ENCODE measurements around the gene MAML2.
A peak's percentile ranks its signal among the peaks of the same experiment; 100 is the strongest.

The MAML2 gene

DNA sequence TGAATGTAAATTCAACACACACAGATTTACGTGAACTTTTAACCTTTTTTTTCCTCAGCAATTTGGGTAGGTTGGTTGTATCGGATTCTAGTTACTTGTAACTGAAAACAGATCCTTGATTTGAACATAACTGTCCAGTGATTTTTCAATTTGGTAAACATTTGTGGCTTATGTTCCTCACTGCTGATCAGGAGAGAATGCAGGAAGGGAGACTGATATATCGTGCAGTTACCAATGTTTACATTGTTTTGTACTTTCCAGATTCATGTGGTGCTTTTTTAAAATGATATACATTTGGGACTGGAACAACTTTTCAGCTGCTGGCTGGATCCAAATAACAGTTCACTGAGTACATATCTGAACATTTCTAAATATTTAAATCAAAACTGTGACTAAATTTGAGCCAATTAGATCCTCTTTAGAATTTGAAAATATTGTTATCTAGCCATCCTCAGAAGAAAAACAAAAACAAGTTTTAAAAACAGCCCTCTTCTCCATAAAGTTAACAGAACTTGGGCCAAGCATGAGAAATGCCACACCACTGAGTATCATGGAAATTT is 334.8 kb downstream of the MAML2 start:
- Histone ChIP-seq H3K4me3 (ENCODE audit: low read length) (no peak overlapping the region), H3K27me3 (ENCODE audit: insufficient read depth, low read length) (no peaks in the 10 kb centered on the region), H3K27ac (ENCODE audit: low read depth, low read length) (no peak overlapping the region), H3K36me3 (ENCODE audit: insufficient read depth, low read length) (no peaks in the 10 kb centered on the region), H3K9ac (ENCODE audit: low read depth, low read length) (no peak overlapping the region), H3K9me3 (ENCODE audit: insufficient read depth, low read depth, low read length) (no peaks in the 10 kb centered on the region), H3K4me1 (ENCODE audit: insufficient read depth, low read length) (peaks cover 19% of the 10 kb centered on the region)
- WGBS = 86% methylated on average over 3 of the region's 3 CpGs

GRCh38 chr11:96006037-96006436 is 337.0 kb downstream of the MAML2 start:
- Histone ChIP-seq H3K9ac (ENCODE audit: low read depth, low read length) (no peak overlapping the region), H3K27ac (ENCODE audit: low read depth, low read length) (no peak overlapping the region), H3K27me3 (ENCODE audit: insufficient read depth, low read length) (no peaks in the 10 kb centered on the region), H3K9me3 (ENCODE audit: insufficient read depth, low read depth, low read length) (no peaks in the 10 kb centered on the region), H3K36me3 (ENCODE audit: insufficient read depth, low read length) (no peaks in the 10 kb centered on the region), H3K4me1 (ENCODE audit: insufficient read depth, low read length) (0 out of 2 replicates have a peak, but pooled peaks cover 3% of the 10 kb centered on the region), H3K4me3 (ENCODE audit: low read length) (no peak overlapping the region)

- no peaks in the 10 kb centered on the region for H3K36me3 ChIP-seq (ENCODE audit: insufficient read depth, low read length)
- H3K9me3 ChIP-seq (ENCODE audit: insufficient read depth, low read depth, low read length) = no peaks in the 10 kb centered on the region
- WGBS = 100% methylated on average over 1 of the region's 1 CpG
- no peak overlapping the region for H3K27ac ChIP-seq (ENCODE audit: low read depth, low read length)
- peaks cover 7% of the 10 kb centered on the region for H3K4me1 ChIP-seq (ENCODE audit: insufficient read depth, low read length)
- H3K9ac ChIP-seq (ENCODE audit: low read depth, low read length) = no peak overlapping the region
- H3K4me3 ChIP-seq (ENCODE audit: low read length) = no peak overlapping the region
- H3K27me3 ChIP-seq (ENCODE audit: insufficient read depth, low read length) = no peaks in the 10 kb centered on the region
These were observed 338.1 kb downstream of the MAML2 start for GRCh38 chr11:96004862-96005261.

DNA sequence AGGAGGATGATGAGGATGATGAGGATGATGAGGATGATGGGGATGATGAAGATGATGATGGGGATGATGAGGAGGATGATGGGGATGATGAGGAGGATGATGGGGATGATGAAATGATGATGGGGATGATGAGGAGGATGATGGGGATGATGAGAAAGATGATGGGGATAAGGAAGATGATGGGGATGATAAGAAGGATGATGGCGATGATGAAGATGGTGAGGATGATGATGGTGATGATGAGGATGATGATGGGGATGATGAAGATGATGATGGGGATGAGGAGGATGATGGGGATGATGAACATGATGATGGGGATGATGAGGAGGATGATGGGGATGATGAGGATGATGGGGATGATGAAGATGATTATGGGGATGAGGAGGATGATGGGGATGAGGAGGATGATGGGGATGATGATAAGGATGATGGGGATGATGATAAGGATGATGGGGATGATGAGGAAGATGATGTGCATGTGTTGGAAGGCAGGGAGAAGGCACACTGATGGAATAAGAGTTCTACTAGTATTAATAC is 340.2 kb downstream of the MAML2 start:
- H3K4me1 ChIP-seq (ENCODE audit: insufficient read depth, low read length) = peaks cover 12% of the 10 kb centered on the region
- no peaks in the 10 kb centered on the region for H3K36me3 ChIP-seq (ENCODE audit: insufficient read depth, low read length)
- no peaks in the 10 kb centered on the region for H3K9me3 ChIP-seq (ENCODE audit: insufficient read depth, low read depth, low read length)
- H3K27me3 ChIP-seq (ENCODE audit: insufficient read depth, low read length) = no peaks in the 10 kb centered on the region
- H3K27ac ChIP-seq (ENCODE audit: low read depth, low read length) = no peak overlapping the region
- H3K9ac ChIP-seq (ENCODE audit: low read depth, low read length) = no peak overlapping the region
- H3K4me3 ChIP-seq (ENCODE audit: low read length) = no peak overlapping the region
- 92% methylated on average over 1 of the region's 1 CpG for WGBS

GRCh38 chr11:96002339-96002738 is 340.7 kb downstream of the MAML2 start:
- no peaks in the 10 kb centered on the region for H3K36me3 ChIP-seq (ENCODE audit: insufficient read depth, low read length)
- H3K9me3 ChIP-seq (ENCODE audit: insufficient read depth, low read depth, low read length) = no peaks in the 10 kb centered on the region
- WGBS = 88% methylated on average over 2 of the region's 2 CpGs
- H3K4me3 ChIP-seq (ENCODE audit: low read length) = no peak overlapping the region
- peaks cover 12% of the 10 kb centered on the region for H3K4me1 ChIP-seq (ENCODE audit: insufficient read depth, low read length)
- no peak overlapping the region for H3K27ac ChIP-seq (ENCODE audit: low read depth, low read length)
- H3K9ac ChIP-seq (ENCODE audit: low read depth, low read length) = no peak overlapping the region
- no peaks in the 10 kb centered on the region for H3K27me3 ChIP-seq (ENCODE audit: insufficient read depth, low read length)

DNA sequence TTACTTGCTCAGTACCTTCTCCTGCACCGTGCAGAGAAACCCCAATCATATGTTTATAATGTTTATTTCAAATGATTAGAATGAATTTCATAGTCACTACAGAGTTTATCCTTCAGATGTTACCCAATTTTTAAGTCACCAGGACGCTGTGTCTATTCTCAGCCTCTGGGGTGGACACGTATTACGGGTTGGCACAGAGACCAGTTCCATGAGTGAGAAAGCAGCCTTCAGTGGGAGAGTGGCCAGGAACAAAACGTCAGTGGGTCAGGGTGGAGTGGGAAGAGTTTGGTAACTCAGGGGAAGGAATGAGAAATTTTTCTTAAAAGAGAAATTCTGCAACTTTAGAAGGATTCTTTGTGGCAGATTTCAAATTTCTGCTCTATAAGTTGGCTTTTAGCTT is 342.0 kb downstream of the MAML2 start:
- H3K36me3 ChIP-seq (ENCODE audit: insufficient read depth, low read length) = no peaks in the 10 kb centered on the region
- peaks cover 12% of the 10 kb centered on the region for H3K4me1 ChIP-seq (ENCODE audit: insufficient read depth, low read length)
- WGBS = 94% methylated on average over 4 of the region's 5 CpGs
- H3K9ac ChIP-seq (ENCODE audit: low read depth, low read length) = no peak overlapping the region
- no peak overlapping the region for H3K4me3 ChIP-seq (ENCODE audit: low read length)
- H3K27ac ChIP-seq (ENCODE audit: low read depth, low read length) = no peak overlapping the region
- H3K27me3 ChIP-seq (ENCODE audit: insufficient read depth, low read length) = no peaks in the 10 kb centered on the region
- H3K9me3 ChIP-seq (ENCODE audit: insufficient read depth, low read depth, low read length) = no peaks in the 10 kb centered on the region

GRCh38 chr11:95999711-96000406 is 343.1 kb downstream of the MAML2 start:
- Histone ChIP-seq H3K27ac (ENCODE audit: low read depth, low read length) (no peak overlapping the region), H3K36me3 (ENCODE audit: insufficient read depth, low read length) (no peaks in the 10 kb centered on the region), H3K9ac (ENCODE audit: low read depth, low read length) (peak overlapping the region; percentile 32; the same call in 1 of the 2 replicates), H3K9me3 (ENCODE audit: insufficient read depth, low read depth, low read length) (no peaks in the 10 kb centered on the region), H3K4me3 (ENCODE audit: low read length) (no peak overlapping the region), H3K27me3 (ENCODE audit: insufficient read depth, low read length) (no peaks in the 10 kb centered on the region), H3K4me1 (ENCODE audit: insufficient read depth, low read length) (peaks cover 12% of the 10 kb centered on the region)
- 82% methylated on average over 8 of the region's 8 CpGs for WGBS

GRCh38 chr11:95996621-95997235 is 346.3 kb downstream of the MAML2 start:
- H3K4me3 ChIP-seq (ENCODE audit: low read length) = no peak overlapping the region
- WGBS = 96% methylated on average over 4 of the region's 4 CpGs
- H3K4me1 ChIP-seq (ENCODE audit: insufficient read depth, low read length) = peaks cover 15% of the 10 kb centered on the region
- H3K27me3 ChIP-seq (ENCODE audit: insufficient read depth, low read length) = no peaks in the 10 kb centered on the region
- no peaks in the 10 kb centered on the region for H3K36me3 ChIP-seq (ENCODE audit: insufficient read depth, low read length)
- H3K27ac ChIP-seq (ENCODE audit: low read depth, low read length) = no peak overlapping the region
- H3K9ac ChIP-seq (ENCODE audit: low read depth, low read length) = no peak overlapping the region
- no peaks in the 10 kb centered on the region for H3K9me3 ChIP-seq (ENCODE audit: insufficient read depth, low read depth, low read length)

- no peak overlapping the region for H3K4me3 ChIP-seq (ENCODE audit: low read length)
- H3K36me3 ChIP-seq (ENCODE audit: insufficient read depth, low read length) = no peaks in the 10 kb centered on the region
- WGBS = 80% methylated on average over 4 of the region's 4 CpGs
- no peak overlapping the region for H3K27ac ChIP-seq (ENCODE audit: low read depth, low read length)
- H3K9me3 ChIP-seq (ENCODE audit: insufficient read depth, low read depth, low read length) = no peaks in the 10 kb centered on the region
- no peaks in the 10 kb centered on the region for H3K27me3 ChIP-seq (ENCODE audit: insufficient read depth, low read length)
- H3K4me1 ChIP-seq (ENCODE audit: insufficient read depth, low read length) = peaks cover 26% of the 10 kb centered on the region
- H3K9ac ChIP-seq (ENCODE audit: low read depth, low read length) = no peak overlapping the region
These were observed 348.7 kb downstream of the MAML2 start for GRCh38 chr11:95994329-95994728.

DNA sequence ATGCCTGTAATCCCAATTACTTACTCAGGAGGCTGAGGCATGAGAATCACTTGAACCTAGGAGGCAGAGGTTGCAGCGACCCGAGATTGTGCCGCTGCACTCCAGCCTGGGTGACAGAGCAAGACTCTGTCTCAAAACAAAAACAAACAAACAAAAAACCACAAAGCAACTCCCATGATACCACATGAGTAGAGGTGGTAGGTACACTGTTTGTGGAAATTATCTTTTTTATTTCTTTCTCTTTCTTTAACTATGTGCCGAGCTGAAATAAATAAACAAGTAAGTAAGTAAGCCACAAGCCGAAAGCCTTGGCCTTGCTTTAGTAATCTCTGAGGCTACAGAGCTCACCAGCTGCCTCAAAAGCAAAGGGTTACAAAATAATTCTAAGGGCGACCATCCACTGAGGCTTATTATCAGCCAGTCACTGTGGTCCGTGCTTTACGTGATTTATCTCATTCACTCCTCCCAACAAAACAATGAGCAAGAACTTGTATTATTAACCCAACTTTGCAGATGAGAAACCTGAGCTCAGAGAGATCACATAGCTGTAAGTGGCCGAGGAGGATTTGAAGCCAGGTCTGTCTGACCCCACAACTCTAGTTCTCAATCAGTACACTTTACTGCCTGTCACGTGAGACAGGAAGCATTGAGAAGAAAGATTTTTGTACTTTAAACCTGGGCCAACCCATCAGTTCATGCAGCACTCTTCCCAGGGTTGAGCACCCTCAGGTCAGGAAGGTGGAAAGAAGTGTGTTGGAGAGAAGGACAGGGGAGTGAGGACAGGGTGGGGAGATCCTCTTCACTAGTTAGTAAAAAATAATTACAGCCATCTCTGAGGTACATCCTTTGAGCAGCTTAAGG is 349.3 kb downstream of the MAML2 start:
- H3K9ac ChIP-seq (ENCODE audit: low read depth, low read length) = no peak overlapping the region
- H3K4me3 ChIP-seq (ENCODE audit: low read length) = no peak overlapping the region
- H3K9me3 ChIP-seq (ENCODE audit: insufficient read depth, low read depth, low read length) = no peaks in the 10 kb centered on the region
- H3K27me3 ChIP-seq (ENCODE audit: insufficient read depth, low read length) = no peaks in the 10 kb centered on the region
- 89% methylated on average over 10 of the region's 10 CpGs for WGBS
- no peak overlapping the region for H3K27ac ChIP-seq (ENCODE audit: low read depth, low read length)
- no peaks in the 10 kb centered on the region for H3K36me3 ChIP-seq (ENCODE audit: insufficient read depth, low read length)
- peaks cover 32% of the 10 kb centered on the region for H3K4me1 ChIP-seq (ENCODE audit: insufficient read depth, low read length)

DNA sequence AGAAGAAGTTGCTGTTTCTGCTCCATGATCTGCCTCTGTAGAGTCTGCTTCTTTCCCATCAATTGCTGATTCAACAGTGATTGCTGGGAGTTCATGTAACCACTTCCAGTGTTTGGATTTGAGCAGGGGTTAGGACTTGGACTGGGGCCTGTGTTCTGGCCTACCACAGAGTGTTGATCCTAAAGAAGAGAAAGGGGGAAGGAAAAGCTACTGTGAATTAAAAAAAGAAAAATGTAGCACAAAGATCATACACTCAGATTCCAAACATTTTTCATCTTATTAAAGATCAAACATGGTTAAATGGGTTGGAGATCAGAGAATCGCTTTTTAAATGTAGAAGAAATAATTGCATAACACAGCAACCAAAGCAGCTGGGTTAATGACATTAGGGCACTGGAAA is 351.4 kb downstream of the MAML2 start:
- no CpG with 5 or more reads among the region's 1 CpG for WGBS
- Histone ChIP-seq H3K27me3 (ENCODE audit: insufficient read depth, low read length) (no peaks in the 10 kb centered on the region), H3K4me1 (ENCODE audit: insufficient read depth, low read length) (peaks cover 32% of the 10 kb centered on the region), H3K9ac (ENCODE audit: low read depth, low read length) (no peak overlapping the region), H3K36me3 (ENCODE audit: insufficient read depth, low read length) (no peaks in the 10 kb centered on the region), H3K27ac (ENCODE audit: low read depth, low read length) (no peak overlapping the region), H3K9me3 (ENCODE audit: insufficient read depth, low read depth, low read length) (no peaks in the 10 kb centered on the region), H3K4me3 (ENCODE audit: low read length) (no peak overlapping the region)

Measured in HUES64 (cell line).